ENCODE results near the gene PISD.

The PISD gene

DNA sequence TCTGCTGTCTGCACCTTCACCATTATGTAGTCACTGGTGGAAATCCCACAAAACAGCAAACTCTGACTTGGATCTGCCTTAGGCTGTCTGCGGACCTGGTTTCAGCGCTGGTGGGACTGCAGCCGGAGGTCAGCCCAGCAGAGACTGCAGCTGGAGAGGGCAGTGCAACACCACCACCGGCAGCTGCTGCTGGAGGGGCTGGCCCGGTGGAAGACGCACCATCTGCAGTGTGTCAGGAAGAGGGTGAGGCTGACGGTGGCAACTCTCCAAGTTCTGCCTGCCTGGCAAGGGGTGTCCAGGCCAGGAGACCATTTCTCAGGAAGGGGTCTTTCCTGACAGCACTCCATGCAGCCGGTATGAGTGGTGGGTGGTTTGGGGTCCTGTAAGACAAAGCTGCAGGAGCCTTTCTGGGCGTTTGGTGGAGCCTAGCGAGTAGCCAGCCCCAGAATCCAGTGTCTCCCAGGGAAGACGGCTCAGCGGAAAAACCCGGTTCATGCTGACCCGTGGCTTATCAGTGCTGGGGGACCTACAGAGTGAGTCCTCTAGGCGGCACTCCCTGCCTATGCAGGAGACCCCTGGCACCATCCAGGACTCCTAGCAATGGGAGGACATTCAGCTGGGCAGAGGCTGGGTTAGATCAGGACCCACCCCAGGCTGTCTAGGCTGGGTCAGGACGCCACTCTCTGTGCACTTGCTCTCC is 50.8 kb downstream of the PISD start:
- H3K36me3 ChIP-seq, result peaks cover under 1% of the 10 kb centered on the region; the same call in 1 of the 2 replicates
- TF ChIP-seq, protein P1, sequence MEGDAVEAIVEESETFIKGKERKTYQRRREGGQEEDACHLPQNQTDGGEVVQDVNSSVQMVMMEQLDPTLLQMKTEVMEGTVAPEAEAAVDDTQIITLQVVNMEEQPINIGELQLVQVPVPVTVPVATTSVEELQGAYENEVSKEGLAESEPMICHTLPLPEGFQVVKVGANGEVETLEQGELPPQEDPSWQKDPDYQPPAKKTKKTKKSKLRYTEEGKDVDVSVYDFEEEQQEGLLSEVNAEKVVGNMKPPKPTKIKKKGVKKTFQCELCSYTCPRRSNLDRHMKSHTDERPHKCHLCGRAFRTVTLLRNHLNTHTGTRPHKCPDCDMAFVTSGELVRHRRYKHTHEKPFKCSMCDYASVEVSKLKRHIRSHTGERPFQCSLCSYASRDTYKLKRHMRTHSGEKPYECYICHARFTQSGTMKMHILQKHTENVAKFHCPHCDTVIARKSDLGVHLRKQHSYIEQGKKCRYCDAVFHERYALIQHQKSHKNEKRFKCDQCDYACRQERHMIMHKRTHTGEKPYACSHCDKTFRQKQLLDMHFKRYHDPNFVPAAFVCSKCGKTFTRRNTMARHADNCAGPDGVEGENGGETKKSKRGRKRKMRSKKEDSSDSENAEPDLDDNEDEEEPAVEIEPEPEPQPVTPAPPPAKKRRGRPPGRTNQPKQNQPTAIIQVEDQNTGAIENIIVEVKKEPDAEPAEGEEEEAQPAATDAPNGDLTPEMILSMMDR (IDR thresholded peaks at IDR 0.05; ENCODE audit: low read depth, low read length), result no peak
- no peak for DNase-seq
- H3K27ac ChIP-seq, result no peak overlapping the region
- H3K4me3 ChIP-seq (ENCODE audit: low read depth, low read length), result no peak overlapping the region
- H3K9me3 ChIP-seq (ENCODE audit: severe bottlenecking), result no peaks in the 10 kb centered on the region
- no peaks in the 10 kb centered on the region for H3K27me3 ChIP-seq (ENCODE audit: insufficient read depth, low read depth, severe bottlenecking)

DNA sequence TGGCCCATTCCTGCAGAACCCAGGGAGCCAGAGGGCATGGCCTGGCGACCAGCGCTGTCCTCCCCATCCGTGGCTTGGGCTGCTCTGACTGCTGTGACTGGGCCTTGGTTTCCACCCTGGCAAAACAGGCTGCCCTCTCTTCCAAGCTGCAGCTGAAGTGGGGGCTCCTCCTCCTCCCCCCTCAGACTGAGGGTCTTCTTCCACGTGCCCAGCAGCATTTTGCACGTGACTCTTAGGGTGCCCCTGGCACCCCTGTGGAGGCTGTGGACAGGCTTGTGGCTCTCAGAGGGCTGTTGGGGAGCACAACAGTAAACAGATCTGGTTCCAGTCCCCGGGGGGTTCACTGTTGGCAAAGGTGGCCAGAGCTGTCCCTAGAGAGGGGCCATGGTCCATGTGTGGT is 51.4 kb downstream of the PISD start:
- Histone ChIP-seq H3K4me3 (ENCODE audit: low read depth, low read length) (no peak overlapping the region), H3K27me3 (ENCODE audit: insufficient read depth, low read depth, severe bottlenecking) (no peaks in the 10 kb centered on the region), H3K9me3 (ENCODE audit: severe bottlenecking) (no peaks in the 10 kb centered on the region), H3K27ac (no peak overlapping the region), H3K36me3 (no peaks in the 10 kb centered on the region; the same call in 1 of the 2 replicates)
- TF ChIP-seq, protein P1 (IDR thresholded peaks at IDR 0.05; ENCODE audit: low read depth, low read length), result no peak
- DNase-seq, result no peak

DNA sequence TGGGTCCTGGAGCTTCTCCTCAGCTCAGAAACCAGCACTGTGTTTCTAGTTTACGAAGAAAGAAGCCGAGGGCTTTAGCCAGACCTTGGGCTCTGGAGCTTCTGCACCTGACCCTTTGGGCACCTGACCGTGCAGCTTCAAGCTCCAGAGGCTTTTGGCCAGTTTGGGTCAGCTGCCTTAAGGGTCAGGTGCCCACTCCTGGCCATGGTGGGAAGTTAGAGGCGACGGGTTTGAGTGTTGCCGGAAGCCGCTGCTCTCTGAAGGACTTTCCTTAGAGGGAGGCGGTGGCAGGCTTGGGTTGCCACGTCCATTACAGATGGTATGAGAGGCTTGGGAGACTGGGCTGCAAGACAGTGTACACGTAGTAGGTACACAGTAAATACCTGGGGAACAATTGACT is 52.3 kb downstream of the PISD start:
- H3K27me3 ChIP-seq (ENCODE audit: insufficient read depth, low read depth, severe bottlenecking), result no peaks in the 10 kb centered on the region
- TF ChIP-seq, protein P1 (IDR thresholded peaks at IDR 0.05; ENCODE audit: low read depth, low read length), result no peak
- no peaks in the 10 kb centered on the region for H3K9me3 ChIP-seq (ENCODE audit: severe bottlenecking)
- no peaks in the 10 kb centered on the region; the same call in 1 of the 2 replicates for H3K36me3 ChIP-seq
- no peak overlapping the region for H3K4me3 ChIP-seq (ENCODE audit: low read depth, low read length)
- H3K27ac ChIP-seq, result no peak overlapping the region
- no peak for DNase-seq

DNA sequence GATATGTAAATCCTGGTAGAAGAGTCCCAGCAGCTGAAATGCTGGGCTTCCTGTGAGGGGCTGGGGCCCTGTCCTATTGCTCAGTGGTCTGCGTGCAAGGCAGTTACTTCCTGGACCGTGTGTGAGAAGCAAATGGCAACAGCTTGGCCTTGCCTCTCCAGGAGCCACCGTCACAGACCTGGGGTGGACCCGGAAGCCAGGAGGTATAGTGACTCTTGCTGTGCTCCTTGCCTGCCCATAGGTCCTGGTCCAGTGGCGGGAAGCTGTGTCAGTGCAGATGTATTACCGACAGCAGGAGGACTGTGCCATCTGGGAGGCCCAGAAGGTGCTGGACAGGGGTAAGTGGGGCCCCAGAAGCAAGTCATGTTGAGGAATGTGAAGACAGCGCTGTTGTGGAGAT is 54.3 kb downstream of the PISD start:
- no peaks in the 10 kb centered on the region for H3K27me3 ChIP-seq (ENCODE audit: insufficient read depth, low read depth, severe bottlenecking)
- peaks cover 1% of the 10 kb centered on the region for H3K36me3 ChIP-seq
- H3K27ac ChIP-seq, result no peak overlapping the region
- H3K9me3 ChIP-seq (ENCODE audit: severe bottlenecking), result no peaks in the 10 kb centered on the region
- TF ChIP-seq, protein P1 (IDR thresholded peaks at IDR 0.05; ENCODE audit: low read depth, low read length), result no peak
- H3K4me3 ChIP-seq (ENCODE audit: low read depth, low read length), result no peak overlapping the region
- no peak for DNase-seq

DNA sequence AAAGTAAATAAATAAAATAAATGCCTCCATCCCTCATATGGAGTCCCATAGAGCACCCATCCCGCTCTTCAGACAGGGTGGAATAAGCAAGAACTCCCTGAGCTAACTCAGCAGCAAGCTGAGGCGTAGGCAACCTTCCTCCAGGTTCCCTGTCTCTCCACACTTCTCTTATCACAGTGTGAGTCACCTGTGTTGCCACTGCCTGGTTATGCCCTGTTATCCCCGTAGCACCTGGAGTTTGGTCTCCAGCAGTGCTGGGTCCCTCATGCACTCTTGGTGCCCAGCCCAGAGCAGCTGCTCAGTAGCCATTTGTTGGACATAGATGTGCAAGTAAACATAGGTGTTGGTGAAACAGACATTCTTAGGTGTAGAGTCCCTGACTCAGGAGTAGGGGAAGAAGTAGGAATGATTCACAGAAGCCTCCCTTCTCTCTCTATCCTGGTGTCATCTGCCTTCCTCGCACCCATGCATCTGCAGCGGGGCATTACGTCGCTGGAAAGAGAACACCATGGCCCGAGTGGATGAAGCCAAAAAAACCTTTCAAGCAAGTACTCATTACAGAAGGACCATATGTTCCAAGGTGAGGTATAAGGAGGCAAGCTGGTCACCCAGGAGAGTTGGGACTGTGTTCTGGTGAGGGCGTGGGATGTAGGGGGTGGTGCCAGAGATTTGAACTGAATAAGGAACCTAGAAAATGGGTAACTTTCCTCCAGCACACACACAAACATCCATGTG is 56.0 kb downstream of the PISD start:
- H3K27ac ChIP-seq, result no peak overlapping the region
- H3K27me3 ChIP-seq (ENCODE audit: insufficient read depth, low read depth, severe bottlenecking), result no peaks in the 10 kb centered on the region
- no peaks in the 10 kb centered on the region for H3K9me3 ChIP-seq (ENCODE audit: severe bottlenecking)
- TF ChIP-seq, protein P1 (IDR thresholded peaks at IDR 0.05; ENCODE audit: low read depth, low read length), result no peak
- DNase-seq, result no peak
- H3K4me3 ChIP-seq (ENCODE audit: low read depth, low read length), result no peak overlapping the region
- peaks cover 14% of the 10 kb centered on the region for H3K36me3 ChIP-seq

Measured in WERI-Rb-1 (cell line).